ENCODE data around the gene FRS3. TPM values are rescaled to one million over a fixed set of nuclear protein-coding genes. Genes with fewer than 3 reads are reported as not detected.
"Not testable (repeated sequence)": the region's sequence is repeated elsewhere in the genome, so short reads cannot be mapped to it uniquely, and the experiment has no call there.

Gene FRS3
- polyA plus RNA-seq, 2 donors: 1.6 to 3.3 TPM

- H3K4me1 ChIP-seq (ENCODE audit: control insufficient read depth in 2 of 2, insufficient read depth in 2 of 2, low read length in 1 of 2): no peaks in the 10 kb centered on the region
- H3K4me3 ChIP-seq (ENCODE audit: low read depth in 1 of 2, low read length in 2 of 2): no peak overlapping the region
- no peaks in the 10 kb centered on the region for H3K27me3 ChIP-seq (ENCODE audit: control insufficient read depth in 1 of 2, insufficient read depth in 2 of 2, low read length in 2 of 2)
- no peaks in the 10 kb centered on the region for H3K36me3 ChIP-seq (ENCODE audit: control insufficient read depth in 2 of 2, insufficient read depth in 2 of 2, low read length in 1 of 2)
- H3K27ac ChIP-seq (ENCODE audit: low read depth in 2 of 2, low read length in 1 of 2): no peak overlapping the region
- H3K9me3 ChIP-seq (ENCODE audit: control insufficient read depth in 2 of 2, insufficient read depth in 1 of 2, low read depth in 1 of 2, low read length in 1 of 2): no peaks in the 10 kb centered on the region
- 88 to 92% methylated on average over 2 of the region's 2 CpGs for WGBS, 2 donors
Observed at GRCh38 chr6:41813956-41814355, 34.3 kb upstream of the FRS3 start.

GRCh38 chr6:41813469-41813868, 33.8 kb upstream of the FRS3 start:
- no peak overlapping the region for H3K27ac ChIP-seq (ENCODE audit: low read depth in 2 of 2, low read length in 1 of 2)
- H3K4me1 ChIP-seq (ENCODE audit: control insufficient read depth in 2 of 2, insufficient read depth in 2 of 2, low read length in 1 of 2): no peaks in the 10 kb centered on the region
- no peaks in the 10 kb centered on the region for H3K27me3 ChIP-seq (ENCODE audit: control insufficient read depth in 1 of 2, insufficient read depth in 2 of 2, low read length in 2 of 2)
- H3K4me3 ChIP-seq (ENCODE audit: low read depth in 1 of 2, low read length in 2 of 2): no peak overlapping the region
- no peaks in the 10 kb centered on the region for H3K36me3 ChIP-seq (ENCODE audit: control insufficient read depth in 2 of 2, insufficient read depth in 2 of 2, low read length in 1 of 2)
- WGBS, 2 donors: 87 to 93% methylated on average over 2 of the region's 2 CpGs
- H3K9me3 ChIP-seq (ENCODE audit: control insufficient read depth in 2 of 2, insufficient read depth in 1 of 2, low read depth in 1 of 2, low read length in 1 of 2): no peaks in the 10 kb centered on the region

- not testable (repeated sequence) for H3K27me3 ChIP-seq (ENCODE audit: control insufficient read depth in 1 of 2, insufficient read depth in 2 of 2, low read length in 2 of 2); H3K9me3 ChIP-seq (ENCODE audit: control insufficient read depth in 2 of 2, insufficient read depth in 1 of 2, low read depth in 1 of 2, low read length in 1 of 2); H3K36me3 ChIP-seq (ENCODE audit: control insufficient read depth in 2 of 2, insufficient read depth in 2 of 2, low read length in 1 of 2); H3K4me1 ChIP-seq (ENCODE audit: control insufficient read depth in 2 of 2, insufficient read depth in 2 of 2, low read length in 1 of 2); H3K4me3 ChIP-seq (ENCODE audit: low read depth in 1 of 2, low read length in 2 of 2); H3K27ac ChIP-seq (ENCODE audit: low read depth in 2 of 2, low read length in 1 of 2)
- WGBS, 2 donors: 94 to 96% methylated on average over 13 of the region's 13 CpGs
Observed at GRCh38 chr6:41811946-41812345, 32.2 kb upstream of the FRS3 start.

GRCh38 chr6:41811095-41811494, 31.4 kb upstream of the FRS3 start:
- no peak overlapping the region for H3K27ac ChIP-seq (ENCODE audit: low read depth in 2 of 2, low read length in 1 of 2)
- H3K9me3 ChIP-seq (ENCODE audit: control insufficient read depth in 2 of 2, insufficient read depth in 1 of 2, low read depth in 1 of 2, low read length in 1 of 2): no peaks in the 10 kb centered on the region
- H3K27me3 ChIP-seq (ENCODE audit: control insufficient read depth in 1 of 2, insufficient read depth in 2 of 2, low read length in 2 of 2): no peaks in the 10 kb centered on the region
- H3K36me3 ChIP-seq (ENCODE audit: control insufficient read depth in 2 of 2, insufficient read depth in 2 of 2, low read length in 1 of 2): peaks cover 0 to 7% of the 10 kb centered on the region in 2 donors
- no peak overlapping the region for H3K4me3 ChIP-seq (ENCODE audit: low read depth in 1 of 2, low read length in 2 of 2)
- WGBS, 2 donors: 94 to 97% methylated on average over 3 of the region's 3 CpGs
- no peaks in the 10 kb centered on the region for H3K4me1 ChIP-seq (ENCODE audit: control insufficient read depth in 2 of 2, insufficient read depth in 2 of 2, low read length in 1 of 2)

GRCh38 chr6:41805830-41806774, 26.4 kb upstream of the FRS3 start:
- 94 to 96% methylated on average over 67 to 74 of the region's 74 CpGs for WGBS, 2 donors
- H3K4me3 ChIP-seq (ENCODE audit: low read depth in 1 of 2, low read length in 2 of 2): no peak overlapping the region
- no peaks in the 10 kb centered on the region for H3K27me3 ChIP-seq (ENCODE audit: control insufficient read depth in 1 of 2, insufficient read depth in 2 of 2, low read length in 2 of 2)
- H3K27ac ChIP-seq (ENCODE audit: low read depth in 2 of 2, low read length in 1 of 2): no peak overlapping the region
- H3K36me3 ChIP-seq (ENCODE audit: control insufficient read depth in 2 of 2, insufficient read depth in 2 of 2, low read length in 1 of 2): peaks cover 0 to 13% of the 10 kb centered on the region in 2 donors
- no peaks in the 10 kb centered on the region for H3K9me3 ChIP-seq (ENCODE audit: control insufficient read depth in 2 of 2, insufficient read depth in 1 of 2, low read depth in 1 of 2, low read length in 1 of 2)
- H3K4me1 ChIP-seq (ENCODE audit: control insufficient read depth in 2 of 2, insufficient read depth in 2 of 2, low read length in 1 of 2): no peaks in the 10 kb centered on the region

- no peaks in the 10 kb centered on the region for H3K27me3 ChIP-seq (ENCODE audit: control insufficient read depth in 1 of 2, insufficient read depth in 2 of 2, low read length in 2 of 2)
- no peak overlapping the region for H3K4me3 ChIP-seq (ENCODE audit: low read depth in 1 of 2, low read length in 2 of 2)
- H3K9me3 ChIP-seq (ENCODE audit: control insufficient read depth in 2 of 2, insufficient read depth in 1 of 2, low read depth in 1 of 2, low read length in 1 of 2): no peaks in the 10 kb centered on the region
- H3K4me1 ChIP-seq (ENCODE audit: control insufficient read depth in 2 of 2, insufficient read depth in 2 of 2, low read length in 1 of 2): no peaks in the 10 kb centered on the region
- WGBS, 2 donors: 80 to 84% methylated on average over 2 of the region's 2 CpGs
- peaks cover 0 to 10% of the 10 kb centered on the region in 2 donors for H3K36me3 ChIP-seq (ENCODE audit: control insufficient read depth in 2 of 2, insufficient read depth in 2 of 2, low read length in 1 of 2)
- no peak overlapping the region for H3K27ac ChIP-seq (ENCODE audit: low read depth in 2 of 2, low read length in 1 of 2)
Observed at GRCh38 chr6:41801380-41801779, 21.7 kb upstream of the FRS3 start.

- H3K4me3 ChIP-seq (ENCODE audit: low read depth in 1 of 2, low read length in 2 of 2): no peak overlapping the region
- no peak overlapping the region for H3K27ac ChIP-seq (ENCODE audit: low read depth in 2 of 2, low read length in 1 of 2)
- H3K9me3 ChIP-seq (ENCODE audit: control insufficient read depth in 2 of 2, insufficient read depth in 1 of 2, low read depth in 1 of 2, low read length in 1 of 2): no peaks in the 10 kb centered on the region
- WGBS, 2 donors: 81 to 84% methylated on average over 2 of the region's 2 CpGs
- H3K36me3 ChIP-seq (ENCODE audit: control insufficient read depth in 2 of 2, insufficient read depth in 2 of 2, low read length in 1 of 2): no peaks in the 10 kb centered on the region
- no peaks in the 10 kb centered on the region for H3K4me1 ChIP-seq (ENCODE audit: control insufficient read depth in 2 of 2, insufficient read depth in 2 of 2, low read length in 1 of 2)
- no peaks in the 10 kb centered on the region for H3K27me3 ChIP-seq (ENCODE audit: control insufficient read depth in 1 of 2, insufficient read depth in 2 of 2, low read length in 2 of 2)
Observed at GRCh38 chr6:41799559-41799911, 19.8 kb upstream of the FRS3 start.

- Histone ChIP-seq H3K4me3 (ENCODE audit: low read depth in 1 of 2, low read length in 2 of 2) (no peak overlapping the region), H3K27me3 (ENCODE audit: control insufficient read depth in 1 of 2, insufficient read depth in 2 of 2, low read length in 2 of 2) (no peaks in the 10 kb centered on the region), H3K27ac (ENCODE audit: low read depth in 2 of 2, low read length in 1 of 2) (no peak overlapping the region), H3K9me3 (ENCODE audit: control insufficient read depth in 2 of 2, insufficient read depth in 1 of 2, low read depth in 1 of 2, low read length in 1 of 2) (no peaks in the 10 kb centered on the region), H3K4me1 (ENCODE audit: control insufficient read depth in 2 of 2, insufficient read depth in 2 of 2, low read length in 1 of 2) (no peaks in the 10 kb centered on the region), H3K36me3 (ENCODE audit: control insufficient read depth in 2 of 2, insufficient read depth in 2 of 2, low read length in 1 of 2) (no peaks in the 10 kb centered on the region)
- WGBS, 2 donors: 94 to 95% methylated on average over 7 of the region's 7 CpGs
Observed at GRCh38 chr6:41798901-41799558, 19.3 kb upstream of the FRS3 start.

- Histone ChIP-seq H3K27me3 (ENCODE audit: control insufficient read depth in 1 of 2, insufficient read depth in 2 of 2, low read length in 2 of 2) (no peaks in the 10 kb centered on the region), H3K4me1 (ENCODE audit: control insufficient read depth in 2 of 2, insufficient read depth in 2 of 2, low read length in 1 of 2) (no peaks in the 10 kb centered on the region), H3K9me3 (ENCODE audit: control insufficient read depth in 2 of 2, insufficient read depth in 1 of 2, low read depth in 1 of 2, low read length in 1 of 2) (no peaks in the 10 kb centered on the region), H3K36me3 (ENCODE audit: control insufficient read depth in 2 of 2, insufficient read depth in 2 of 2, low read length in 1 of 2) (peaks cover 0 to 3% of the 10 kb centered on the region in 2 donors), H3K27ac (ENCODE audit: low read depth in 2 of 2, low read length in 1 of 2) (no peak overlapping the region), H3K4me3 (ENCODE audit: low read depth in 1 of 2, low read length in 2 of 2) (no peak overlapping the region)
- 81% methylated on average over 2 of the region's 2 CpGs for WGBS, 2 donors
Observed at GRCh38 chr6:41796474-41796873, 16.8 kb upstream of the FRS3 start.

Data from esophagus (tissue), 2 donors.